SK-N-SH (cell line): ENCODE results near the gene BMP2. TPM values are rescaled to one million over a fixed set of nuclear protein-coding genes. Genes with fewer than 3 reads are reported as not detected.

Experiments used
- CTCF ChIA-PET: fragments of 300-600, 350-600 bp; formaldehyde crosslinking; extraction: SDS; loops from one replicate; lab custom pipeline; 2021; lab: Yijun Ruan, JAX
- POLR2A ChIA-PET: fragments of 350-600 bp; sonication (Branson Sonifier 250); formaldehyde crosslinking; extraction: SDS; loops from one replicate; lab custom pipeline; 2020; ENCODE audit warnings: antibody characterized with exemption, inconsistent platforms; lab: Yijun Ruan, JAX
- DNase-seq: peaks from one replicate; pipeline ENCODE4 v3.0.0; 2012
- H2AFZ ChIP-seq: fragments of 200-600 bp; sonication (generic); 2 replicates; pipeline ENCODE4 v1.8.1; 2016; ENCODE audit warnings: antibody characterized with exemption, mild to moderate bottlenecking, low read depth
- H3F3A ChIP-seq: fragments of 200-600 bp; sonication (generic); replicated peaks from 2 replicates; pipeline ENCODE3; 2016; ENCODE audit warnings: antibody characterized with exemption, mild to moderate bottlenecking; ENCODE audit not compliant: insufficient read depth
- H3K27ac ChIP-seq, 2 experiments: fragments of 200-500 bp in 1 of 2; fragments of 200-600 bp in 1 of 2; sonication (Bioruptor generic) in 1 of 2; sonication (generic), shearing (Covaris generic) in 1 of 2; 2 replicates each; pipeline versions ENCODE4 v1.5.1 to v1.6.1; 2014 to 2016; ENCODE audit warnings: low read depth in 2 of 2, inconsistent platforms in 1 of 2, low read length in 1 of 2, mild to moderate bottlenecking in 1 of 2, mixed read lengths in 1 of 2
- H3K27me3 ChIP-seq: fragments of 200-600 bp; sonication (generic), shearing (Covaris generic); 2 replicates; pipeline ENCODE4 v1.6.1; 2016; ENCODE audit warnings: mixed run types; ENCODE audit not compliant: insufficient read depth
- H3K36me3 ChIP-seq, 2 experiments: fragments of 200-500 bp in 1 of 2; fragments of 200-600 bp in 1 of 2; sonication (Bioruptor generic) in 1 of 2; sonication (generic) in 1 of 2; replicated peaks in 1 of 2; 2 replicates each; pipeline versions ENCODE3 to v1.5.1; 2014 to 2016; ENCODE audit warnings: low read length in 1 of 2, mild to moderate bottlenecking in 1 of 2; ENCODE audit not compliant: insufficient read depth in 2 of 2, control insufficient read depth in 1 of 2
- H3K4me1 ChIP-seq, 2 experiments: fragments of 200-500 bp in 1 of 2; fragments of 200-600 bp in 1 of 2; sonication (Bioruptor generic) in 1 of 2; sonication (generic), shearing (Covaris generic) in 1 of 2; 2 replicates each; pipeline versions ENCODE4 v1.5.1 to v1.6.1; 2014 to 2016; ENCODE audit warnings: low read depth in 1 of 2, low read length in 1 of 2, mixed run types in 1 of 2; ENCODE audit not compliant: insufficient read depth in 2 of 2, control insufficient read depth in 1 of 2
- H3K4me2 ChIP-seq: fragments of 200-600 bp; sonication (generic), shearing (Covaris generic); 2 replicates; pipeline ENCODE4 v1.6.1; 2017; ENCODE audit warnings: mixed run types
- H3K4me3 ChIP-seq, 2 experiments: fragments of 200-500 bp in 1 of 2; fragments of 200-600 bp in 1 of 2; sonication (Bioruptor generic) in 1 of 2; sonication (generic), shearing (Covaris generic) in 1 of 2; 2 replicates each; pipeline versions ENCODE4 v1.5.1 to v1.8.1; 2014 to 2016; ENCODE audit warnings: low read depth in 2 of 2, inconsistent platforms in 1 of 2, low read length in 1 of 2, mild to moderate bottlenecking in 1 of 2, mixed read lengths in 1 of 2, moderate library complexity in 1 of 2
- H3K79me2 ChIP-seq: fragments of 200-600 bp; sonication (generic); 2 replicates; pipeline ENCODE4 v1.8.1; 2017; ENCODE audit warnings: mild to moderate bottlenecking; ENCODE audit not compliant: insufficient read depth
- H3K9ac ChIP-seq: fragments of 200-600 bp; sonication (generic); 2 replicates; pipeline ENCODE4 v1.6.1; 2017; ENCODE audit warnings: mixed run types
- H3K9me2 ChIP-seq: fragments of 200-600 bp; sonication (generic); 2 replicates; pipeline ENCODE4 v1.6.1; 2017; ENCODE audit warnings: mixed run types
- H3K9me3 ChIP-seq: fragments of 200-600 bp; sonication (generic); 2 replicates; pipeline ENCODE4 v1.6.1; 2017; ENCODE audit warnings: mixed run types, mild to moderate bottlenecking, moderate library complexity
- H4K20me1 ChIP-seq: fragments of 200-600 bp; sonication (generic); 2 replicates; pipeline ENCODE4 v1.6.1; 2017; ENCODE audit warnings: mild to moderate bottlenecking, mixed run types; ENCODE audit not compliant: insufficient read depth
- EZH2phosphoT487 ChIP-seq: fragments of 200-600 bp; sonication (generic); IDR thresholded peaks from 2 replicates; pipeline ENCODE4 v1.6.1; 2017; ENCODE audit warnings: low read depth, mixed run types, mild to moderate bottlenecking, antibody characterized with exemption, moderate library complexity, borderline replicate concordance
- GABPA ChIP-seq: IDR thresholded peaks from 2 replicates; pipeline ENCODE4 v1.4.0; 2012; ENCODE audit warnings: low read depth, mild to moderate bottlenecking
- NFIC ChIP-seq: IDR thresholded peaks from 2 replicates; pipeline ENCODE4 v1.4.0; 2012; ENCODE audit warnings: borderline replicate concordance
- RAD21 ChIP-seq: IDR thresholded peaks from 2 replicates; pipeline ENCODE4 v1.6.1; 2012; ENCODE audit warnings: mild to moderate bottlenecking, low read length
- REST ChIP-seq: IDR thresholded peaks from 2 replicates; pipeline ENCODE4 v1.6.1; 2012; ENCODE audit warnings: mild to moderate bottlenecking, low read depth, low read length, moderate library complexity
- ZBTB33 ChIP-seq: IDR thresholded peaks from 2 replicates; pipeline ENCODE4 v1.4.0; 2012; ENCODE audit warnings: low read depth, borderline replicate concordance
- WGBS: methylation state at CpG from one replicate; pipeline ENCODE4 v1.1.6; 2017; ENCODE audit warnings: low lambda C conversion rate; 5-methylcytosine and 5-hydroxymethylcytosine counted together
- polyA plus RNA-seq, 3 experiments: library from polyadenylated mRNA; depleted of rRNA; stranded (reverse); fragments of >200 nt; gene quantifications; 2 replicates each; pipeline ENCODE4 v1.2.3, GENCODE V29; 2012

BMP2 gene
- polyA plus RNA-seq, 1 of the 3 experiments (the other 2 are of a cell fraction), result 0.25 TPM

GRCh38 chr20:6802227-6802626 lies 34.7 kb downstream of the BMP2 start:
- H3K9me3 ChIP-seq, result no peaks in the 10 kb centered on the region

GRCh38 chr20:6806275-6806674 lies 38.8 kb downstream of the BMP2 start:
- Histone ChIP-seq H3F3A (no peaks in the 10 kb centered on the region), H2AFZ (no peak overlapping the region), H3K36me3 (no peaks in the 10 kb centered on the region)
- no peak for DNase-seq
- TF ChIP-seq EZH2phosphoT487 (no peak), RAD21 (no peak), NFIC (no peak), REST (no peak)
- TF ChIP-seq, all 33 proteins: peak for 0
- Histone ChIP-seq H3K27ac (no peak overlapping the region), H3K9me2 (no peaks in the 10 kb centered on the region), H3K79me2 (no peaks in the 10 kb centered on the region), H3K4me1 (peaks cover 0 to 3% of the 10 kb centered on the region in 2 experiments; a peak in 2 of 4 replicates), H3K9me3 (no peaks in the 10 kb centered on the region), H3K4me3 (no peak overlapping the region), H3K9ac (no peak overlapping the region), H3K27me3 (no peaks in the 10 kb centered on the region), H3K4me2 (no peak overlapping the region), H4K20me1 (no peaks in the 10 kb centered on the region)
- WGBS, result 5% methylated on average over 1 of the region's 1 CpG
- CTCF ChIA-PET, result no interaction called here
- POLR2A ChIA-PET, result no interaction called here

More at GRCh38 chr20:6802227-6802626, 34.7 kb downstream of the BMP2 start:
- H3K9me2 ChIP-seq, result no peaks in the 10 kb centered on the region
- no peaks in the 10 kb centered on the region for H3K27me3 ChIP-seq
- H4K20me1 ChIP-seq, result no peaks in the 10 kb centered on the region
- TF ChIP-seq GABPA, result no peak
- TF ChIP-seq NFIC, result no peak
- no peak for TF ChIP-seq ZBTB33
- TF ChIP-seq, all 33 proteins: peak for 0
- H3K4me2 ChIP-seq, result no peak overlapping the region
- H3K36me3 ChIP-seq, result no peaks in the 10 kb centered on the region
- ChIA-PET POLR2A (no interaction called here), CTCF (no interaction called here)
- H3K4me1 ChIP-seq, result no peaks in the 10 kb centered on the region; a peak in 2 of 4 replicates
- H3K27ac ChIP-seq, result no peak overlapping the region
- H3K79me2 ChIP-seq, result no peaks in the 10 kb centered on the region
- WGBS, result 25% methylated on average over 2 of the region's 2 CpGs
- no peak for DNase-seq
- no peak overlapping the region for H2AFZ ChIP-seq
- H3F3A ChIP-seq, result no peaks in the 10 kb centered on the region
- no peak overlapping the region for H3K9ac ChIP-seq
- H3K4me3 ChIP-seq, result no peak overlapping the region
